HepG2 (cell line): ENCODE results near the gene SLC41A3. TPM values are rescaled to one million over a fixed set of nuclear protein-coding genes. Genes with fewer than 3 reads are reported as not detected.

Experiments
- ATAC-seq: fragments of 200-7000 bp; cut with Tn5 transposase; 3 replicates; pipeline ENCODE4 v1.9.1; 2020; ENCODE audit warnings: mild to moderate bottlenecking, moderate library complexity
- BruUV-seq: library from RNA; stranded (reverse); fragments of 400-500 nt; replicated peaks from 2 replicates; lab custom pipeline; 2021; lab: Mats Ljungman, UMichigan
- CTCF ChIA-PET: fragments of 300-600 bp; formaldehyde crosslinking; extraction: SDS; loops from one replicate; lab custom pipeline; 2021; ENCODE audit warnings: low total read pairs, inconsistent platforms, low intra/inter-chr PET ratio; lab: Yijun Ruan, JAX
- POLR2A ChIA-PET: fragments of 350-600 bp; sonication (Branson Sonifier 250); formaldehyde crosslinking; loops from one replicate; lab custom pipeline; 2020; ENCODE audit warnings: antibody characterized with exemption, inconsistent platforms; lab: Yijun Ruan, JAX
- DNase-seq: peaks from one replicate; pipeline ENCODE4 v3.0.0-alpha.2; 2015; ENCODE audit warnings: low spot score
- FAIRE-seq: peaks from 3 replicates; lab custom pipeline; 2011; peaks lifted over from hg19 to GRCh38; lab: Jason Lieb, UNC
- H2AFZ ChIP-seq: one replicate; pipeline ENCODE4 v1.6.1; 2011; ENCODE audit warnings: low read length, inconsistent platforms
- H3K27ac ChIP-seq: fragments of 300-600 bp; 3 replicates; pipeline ENCODE4 v1.8.0; 2011; ENCODE audit warnings: mixed run types, mild to moderate bottlenecking, mixed read lengths, low read length, inconsistent platforms; ENCODE audit not compliant: insufficient read depth; ENCODE audit errors: extremely low read length
- H3K27me3 ChIP-seq, 2 experiments: fragments of 200-600 bp in 1 of 2; 2 replicates in 1 of 2; 3 replicates in 1 of 2; pipeline versions ENCODE4 v1.6.0 to v1.8.0; 2011; ENCODE audit warnings: low read length in 2 of 2, mild to moderate bottlenecking in 2 of 2, moderate library complexity in 2 of 2, inconsistent platforms in 1 of 2; ENCODE audit not compliant: insufficient read depth in 2 of 2, control insufficient read depth in 1 of 2
- H3K36me3 ChIP-seq, 2 experiments: fragments of 200-600 bp in 1 of 2; replicated peaks in 1 of 2; 2 replicates in 1 of 2; 3 replicates in 1 of 2; pipeline versions ENCODE4 v1.5.1 to v1.8.0; 2011; ENCODE audit warnings: low read length in 2 of 2, inconsistent platforms in 1 of 2; ENCODE audit not compliant: insufficient read depth in 2 of 2, control insufficient read depth in 1 of 2
- H3K4me1 ChIP-seq: 2 replicates; pipeline ENCODE4 v1.5.1; 2012; ENCODE audit warnings: low read length, inconsistent platforms; ENCODE audit not compliant: insufficient read depth
- H3K4me2 ChIP-seq: 2 replicates; pipeline ENCODE4 v1.6.0; 2011; ENCODE audit warnings: low read depth, low read length, inconsistent platforms
- H3K4me3 ChIP-seq, 3 experiments: fragments of 200-600 bp in 1 of 3; sonication (generic), shearing (Covaris generic) in 1 of 3; replicated peaks in 1 of 3; 2 replicates each; pipeline ENCODE4 v1.5.1; 2011 to 2016; ENCODE audit warnings: low read length in 3 of 3, inconsistent platforms in 2 of 3, low read depth in 2 of 3, mild to moderate bottlenecking in 2 of 3, control low read depth in 1 of 3, mixed read lengths in 1 of 3; ENCODE audit not compliant: insufficient read depth in 1 of 3
- H3K79me2 ChIP-seq: one replicate; pipeline ENCODE4 v1.6.1; 2011; ENCODE audit warnings: low read length, inconsistent platforms; ENCODE audit not compliant: insufficient read depth
- H3K9ac ChIP-seq: 2 replicates; pipeline ENCODE4 v1.6.0; 2011; ENCODE audit warnings: mild to moderate bottlenecking, low read depth, low read length, inconsistent platforms; ENCODE audit not compliant: insufficient read depth
- H3K9me3 ChIP-seq: 2 replicates; pipeline ENCODE4 v1.5.1; 2012; ENCODE audit warnings: mild to moderate bottlenecking, low read length
- H4K20me1 ChIP-seq: 2 replicates; pipeline ENCODE4 v1.6.0; 2011; ENCODE audit warnings: inconsistent platforms, mild to moderate bottlenecking, low read length, moderate library complexity; ENCODE audit not compliant: insufficient read depth
- AKAP8 ChIP-seq: sonication (generic); formaldehyde crosslinking; IDR thresholded peaks from 2 replicates; pipeline ENCODE4 v1.5.1; 2020; ENCODE audit warnings: mild to moderate bottlenecking, missing genetic modification reagents
- ARNTL ChIP-seq: sonication (generic); formaldehyde crosslinking; IDR thresholded peaks from 2 replicates; pipeline ENCODE4 v1.4.0; 2020; ENCODE audit warnings: mild to moderate bottlenecking, missing genetic modification reagents
- KLF15 ChIP-seq: sonication (generic); formaldehyde crosslinking; IDR thresholded peaks from 2 replicates; pipeline ENCODE4 v1.8.1; 2023; ENCODE audit warnings: borderline replicate concordance, mild to moderate bottlenecking, inconsistent platforms, missing genetic modification reagents, mixed read lengths
- PCBP1 ChIP-seq: fragments of 200-400 bp; formaldehyde crosslinking; IDR thresholded peaks from 2 replicates; pipeline ENCODE4 v1.6.1; 2017; ENCODE audit warnings: mild to moderate bottlenecking, low read depth, low read length, borderline replicate concordance
- SRSF1 ChIP-seq: fragments of 200-400 bp; formaldehyde crosslinking; optimal IDR thresholded peaks from 2 replicates; pipeline ENCODE3; 2017; ENCODE audit warnings: mild to moderate bottlenecking, low read depth, low read length, moderate library complexity
- TOE1 ChIP-seq: sonication (generic); formaldehyde crosslinking; IDR thresholded peaks from 2 replicates; pipeline ENCODE4 v1.4.0; 2020; ENCODE audit warnings: mild to moderate bottlenecking, missing genetic modification reagents
- ZFP62 ChIP-seq: sonication (generic); formaldehyde crosslinking; IDR thresholded peaks from 2 replicates; pipeline ENCODE4 v1.4.0; 2020; ENCODE audit warnings: missing genetic modification reagents
- ZNF619 ChIP-seq: sonication (generic); formaldehyde crosslinking; IDR thresholded peaks from 2 replicates; pipeline ENCODE4 v1.4.0; 2020; ENCODE audit warnings: mild to moderate bottlenecking, missing genetic modification reagents
- WGBS: methylation state at CpG from one replicate; pipeline ENCODE4 v1.1.6; 2017; ENCODE audit warnings: low lambda C conversion rate; 5-methylcytosine and 5-hydroxymethylcytosine counted together
- in situ Hi-C: cut with HindIII; loops from 2 replicates; pipeline ENCODE4 v1.10.0; 2017; ENCODE audit warnings: low pct_unique_long_range_greater_than_20kb; ENCODE audit not compliant: extremely low pct_ligation_motif_present
- intact Hi-C: fragments of 100-400 bp; cut with micrococcal nuclease; formaldehyde crosslinking; loops from one replicate; pipeline ENCODE4 v1.10.0; 2022; ENCODE audit not compliant: unreplicated experiment
- polyA plus RNA-seq, 8 experiments: library from polyadenylated mRNA; depleted of rRNA in 3 of 8; stranded (reverse) in 7 of 8; unstranded in 1 of 8; fragments of >200 nt; fragmentation: Illumina TruSeq in 4 of 8; extraction: Trizol in 4 of 8; gene quantifications; 2 replicates each; pipeline versions ENCODE4 v1.2.1 to v1.2.3, GENCODE V29; 2011 to 2016; ENCODE audit warnings: low read depth in 4 of 8, missing spikeins in 1 of 8, mixed read lengths in 1 of 8; ENCODE audit not compliant: insufficient read depth in 1 of 8
- total RNA-seq, 5 experiments: library from RNA; depleted of rRNA; stranded (reverse); fragments of >200 nt; fragmentation: Illumina TruSeq; extraction: Trizol; gene quantifications; 2 replicates each; pipeline ENCODE4 v1.2.3, GENCODE V29; 2016; ENCODE audit warnings: low read depth in 1 of 5
- TF ChIP-seq, protein P1 (sequence below): sonication (generic); formaldehyde crosslinking; IDR thresholded peaks from 2 replicates; pipeline ENCODE4 v1.8.0; 2022; ENCODE audit warnings: mild to moderate bottlenecking, missing genetic modification reagents, moderate library complexity

SLC41A3 gene
- total and polyA plus RNA-seq, 2 of the 13 experiments (the other 11 are each of a cell fraction or from before 2014, with no cell fraction given), result 26.0 to 71.1 TPM

DNA sequence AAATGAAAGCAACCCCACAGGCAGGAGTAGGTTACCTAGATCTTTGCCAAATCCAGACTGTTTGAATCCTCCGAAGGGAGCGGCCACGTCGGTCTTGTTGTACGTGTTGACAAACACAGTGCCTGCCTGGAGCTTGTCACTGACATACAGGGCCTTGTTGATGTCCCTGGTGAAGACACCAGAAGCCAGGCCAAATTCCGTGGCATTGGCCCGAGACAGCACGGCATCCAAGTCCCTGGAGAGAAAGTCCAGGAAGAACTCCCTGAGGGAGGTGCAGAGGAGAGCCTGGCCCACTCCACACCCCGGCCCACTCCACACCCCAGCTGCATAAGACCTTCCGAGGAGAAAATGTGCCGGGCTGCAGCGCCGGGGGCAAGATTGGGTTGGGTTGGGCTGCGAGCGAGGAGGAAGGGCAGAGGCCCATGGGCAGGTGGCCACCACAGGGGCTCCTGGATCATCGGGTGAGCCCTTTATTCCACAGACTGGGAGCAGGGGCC lies 21.8 kb upstream of the SLC41A3 start (continued):
- TF ChIP-seq TOE1 (CRISPR knock-in tag), result no peak

DNA sequence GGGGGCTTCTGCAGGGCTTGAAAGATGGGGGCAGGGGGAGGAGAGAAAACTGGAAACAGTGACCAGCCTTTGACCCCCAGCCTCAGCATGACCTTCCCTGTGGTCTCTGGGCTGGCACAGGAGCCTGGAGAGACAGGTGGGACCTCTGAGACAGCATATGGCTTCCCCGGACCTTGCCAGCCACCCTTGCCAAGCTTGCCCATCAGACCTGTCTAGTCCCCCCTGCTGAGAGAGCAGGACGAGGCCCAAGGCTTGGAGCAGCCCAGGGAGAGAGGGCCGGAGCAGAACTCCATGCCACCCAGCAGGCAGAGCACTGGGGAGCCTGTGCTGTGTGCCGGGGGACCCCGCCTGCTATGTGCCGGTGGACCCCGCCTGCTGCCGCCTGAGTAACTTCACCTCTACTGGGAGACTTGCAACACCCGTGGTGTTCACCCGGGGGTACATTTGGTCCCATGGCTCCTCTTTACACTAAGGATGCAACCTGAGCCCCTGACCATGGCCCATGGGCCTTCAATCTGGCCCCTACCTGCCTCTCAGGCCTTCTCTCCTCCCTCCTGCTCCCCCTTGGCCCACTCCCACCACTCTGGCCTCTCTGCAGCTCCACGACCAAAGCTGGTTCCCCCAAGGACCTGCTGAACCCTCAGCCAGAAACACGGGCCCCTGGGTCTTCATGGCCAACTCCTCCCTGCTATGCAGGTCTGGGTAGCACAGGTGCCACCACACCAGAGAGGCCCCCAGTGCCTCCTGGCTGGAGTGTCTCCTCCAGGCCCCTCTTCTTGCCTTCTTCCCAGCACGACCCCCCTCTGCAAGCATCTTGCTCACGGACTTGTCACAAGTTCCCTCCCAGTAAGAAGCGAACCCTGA lies 21.1 kb upstream of the SLC41A3 start:
- no peak for FAIRE-seq
- H4K20me1 ChIP-seq, result no peaks in the 10 kb centered on the region
- TF ChIP-seq ZNF619 (CRISPR knock-in tag) (no peak), ZFP62 (CRISPR knock-in tag) (no peak), AKAP8 (no peak), KLF15 (CRISPR knock-in tag) (no peak), PCBP1 (no peak), SRSF1 (no peak), ARNTL (CRISPR knock-in tag) (no peak)
- TF ChIP-seq, protein P1, sequence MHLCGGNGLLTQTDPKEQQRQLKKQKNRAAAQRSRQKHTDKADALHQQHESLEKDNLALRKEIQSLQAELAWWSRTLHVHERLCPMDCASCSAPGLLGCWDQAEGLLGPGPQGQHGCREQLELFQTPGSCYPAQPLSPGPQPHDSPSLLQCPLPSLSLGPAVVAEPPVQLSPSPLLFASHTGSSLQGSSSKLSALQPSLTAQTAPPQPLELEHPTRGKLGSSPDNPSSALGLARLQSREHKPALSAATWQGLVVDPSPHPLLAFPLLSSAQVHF (CRISPR knock-in tag), result no peak
- TF ChIP-seq, all 625 proteins: peak for 0
- ATAC-seq, result no peak
- DNase-seq, result no peak
- no peak overlapping the region for H3K4me2 ChIP-seq
- no peaks in the 10 kb centered on the region for H3K4me1 ChIP-seq
- WGBS, result 93% methylated on average over 5 of the region's 15 CpGs
- intact Hi-C loops (no loop called here), in situ Hi-C loops (no loop called here)
- no peaks in the 10 kb centered on the region for H3K27me3 ChIP-seq
- no peak overlapping the region for H3K27ac ChIP-seq
- no TSS peak for BruUV-seq
- no peak overlapping the region for H3K4me3 ChIP-seq
- ChIA-PET POLR2A (no interaction called here), CTCF (no interaction called here)
- peaks cover 3 to 4% of the 10 kb centered on the region in 2 experiments; a peak in 3 of 5 replicates for H3K36me3 ChIP-seq
- no peak overlapping the region for H2AFZ ChIP-seq
- no peak overlapping the region for H3K9ac ChIP-seq
- H3K79me2 ChIP-seq, result no peaks in the 10 kb centered on the region
- H3K9me3 ChIP-seq, result no peaks in the 10 kb centered on the region
